ENCODE results near the gene TEX22. TPM values are rescaled to one million over a fixed set of nuclear protein-coding genes. Genes with fewer than 3 reads are reported as not detected.

Gene TEX22
- total and polyA plus RNA-seq, 4 donors: 0.02 to 0.14 (median 0.08) TPM; not detected in 1

GRCh38 chr14:105389976-105390848 lies 8.1 kb upstream of the TEX22 start:
- no peak for DNase-seq (ENCODE audit: low spot score)
- Histone ChIP-seq H3K4me1 (ENCODE audit: control insufficient read depth in 4 of 4, insufficient read depth in 4 of 4, low read length in 3 of 4) (no peaks in the 10 kb centered on the region), H3K4me3 (ENCODE audit: low read depth in 1 of 3, low read length in 3 of 3) (no peak overlapping the region), H3K27me3 (ENCODE audit: control insufficient read depth in 4 of 4, insufficient read depth in 4 of 4, low read length in 3 of 4) (no peaks in the 10 kb centered on the region), H3K9me3 (ENCODE audit: control insufficient read depth in 4 of 4, low read length in 3 of 4) (no peaks in the 10 kb centered on the region), H3K27ac (ENCODE audit: low read depth in 1 of 2, low read length in 2 of 2) (no peak overlapping the region), H3K36me3 (ENCODE audit: control insufficient read depth in 4 of 4, insufficient read depth in 3 of 4, low read depth in 1 of 4, low read length in 3 of 4) (peaks cover 0 to 3% (median 1%) of the 10 kb centered on the region in 4 donors), H3K9ac (ENCODE audit: low read depth in 1 of 2, low read length in 2 of 2) (no peak overlapping the region)
- no peak for TF ChIP-seq TAF1 (conservative IDR thresholded peaks at IDR 0.05)
- TF ChIP-seq REST (IDR thresholded peaks at IDR 0.05): no peak
- TF ChIP-seq EGR1 (IDR thresholded peaks at IDR 0.05; ENCODE audit: low read depth in 2 of 2): no peak
- WGBS: 81% methylated on average over 27 of the region's 27 CpGs

DNA sequence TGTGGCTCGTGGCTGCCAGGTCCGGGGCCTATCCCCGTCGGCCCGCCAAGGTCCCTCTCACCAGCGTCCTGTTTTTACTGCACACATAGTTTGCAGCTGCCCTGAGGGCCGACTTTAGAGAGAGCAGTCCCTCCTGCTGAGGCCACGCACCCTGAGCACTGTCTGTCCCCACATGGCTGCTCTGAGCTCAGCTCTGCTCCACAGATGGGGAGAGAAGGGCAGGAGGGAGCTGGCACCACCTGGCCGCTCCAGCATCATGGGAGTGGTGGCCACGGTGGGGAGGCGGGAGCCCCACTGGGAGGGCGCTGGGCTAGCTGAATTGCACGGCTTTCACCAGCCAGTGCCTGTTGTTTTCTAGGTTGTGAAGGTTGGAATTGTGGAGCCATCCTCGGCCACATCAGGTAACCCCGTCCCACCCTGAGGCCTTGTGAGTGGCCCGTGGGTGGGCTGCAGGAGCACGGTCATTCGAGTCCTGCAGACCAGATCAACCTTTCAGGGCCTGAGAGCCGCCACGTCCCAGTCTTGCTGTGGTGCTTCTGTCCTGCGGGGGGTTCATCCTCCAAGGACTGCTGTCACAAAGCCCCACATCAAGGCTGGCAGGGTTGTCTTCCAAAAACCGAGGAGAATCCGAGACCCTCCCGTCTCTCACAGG lies 7.4 kb upstream of the TEX22 start:
- no peak for DNase-seq (ENCODE audit: low spot score)
- H3K9me3 ChIP-seq (ENCODE audit: control insufficient read depth in 4 of 4, low read length in 3 of 4): no peaks in the 10 kb centered on the region
- no peaks in the 10 kb centered on the region for H3K27me3 ChIP-seq (ENCODE audit: control insufficient read depth in 4 of 4, insufficient read depth in 4 of 4, low read length in 3 of 4)
- H3K4me3 ChIP-seq (ENCODE audit: low read depth in 1 of 3, low read length in 3 of 3): no peak overlapping the region
- peaks cover 0 to 4% (median 0%) of the 10 kb centered on the region in 4 donors for H3K36me3 ChIP-seq (ENCODE audit: control insufficient read depth in 4 of 4, insufficient read depth in 3 of 4, low read depth in 1 of 4, low read length in 3 of 4)
- H3K4me1 ChIP-seq (ENCODE audit: control insufficient read depth in 4 of 4, insufficient read depth in 4 of 4, low read length in 3 of 4): no peaks in the 10 kb centered on the region
- H3K27ac ChIP-seq (ENCODE audit: low read depth in 1 of 2, low read length in 2 of 2): no peak overlapping the region
- TF ChIP-seq EGR1 (IDR thresholded peaks at IDR 0.05; ENCODE audit: low read depth in 2 of 2): no peak
- TF ChIP-seq, protein P1, sequence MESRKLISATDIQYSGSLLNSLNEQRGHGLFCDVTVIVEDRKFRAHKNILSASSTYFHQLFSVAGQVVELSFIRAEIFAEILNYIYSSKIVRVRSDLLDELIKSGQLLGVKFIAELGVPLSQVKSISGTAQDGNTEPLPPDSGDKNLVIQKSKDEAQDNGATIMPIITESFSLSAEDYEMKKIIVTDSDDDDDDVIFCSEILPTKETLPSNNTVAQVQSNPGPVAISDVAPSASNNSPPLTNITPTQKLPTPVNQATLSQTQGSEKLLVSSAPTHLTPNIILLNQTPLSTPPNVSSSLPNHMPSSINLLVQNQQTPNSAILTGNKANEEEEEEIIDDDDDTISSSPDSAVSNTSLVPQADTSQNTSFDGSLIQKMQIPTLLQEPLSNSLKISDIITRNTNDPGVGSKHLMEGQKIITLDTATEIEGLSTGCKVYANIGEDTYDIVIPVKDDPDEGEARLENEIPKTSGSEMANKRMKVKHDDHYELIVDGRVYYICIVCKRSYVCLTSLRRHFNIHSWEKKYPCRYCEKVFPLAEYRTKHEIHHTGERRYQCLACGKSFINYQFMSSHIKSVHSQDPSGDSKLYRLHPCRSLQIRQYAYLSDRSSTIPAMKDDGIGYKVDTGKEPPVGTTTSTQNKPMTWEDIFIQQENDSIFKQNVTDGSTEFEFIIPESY (IDR thresholded peaks at IDR 0.05): no peak
- no peak for TF ChIP-seq ATF3 (IDR thresholded peaks at IDR 0.05)
- no peak for TF ChIP-seq RXRA (IDR thresholded peaks at IDR 0.05)
- TF ChIP-seq HNF4G (IDR thresholded peaks at IDR 0.05): no peak
- H3K9ac ChIP-seq (ENCODE audit: low read depth in 1 of 2, low read length in 2 of 2): no peak overlapping the region
- 93% methylated on average over 24 of the region's 24 CpGs for WGBS

GRCh38 chr14:105391541-105391940 lies 6.8 kb upstream of the TEX22 start:
- TF ChIP-seq SP1 (IDR thresholded peaks at IDR 0.05) (no peak), REST (IDR thresholded peaks at IDR 0.05) (no peak), ATF3 (IDR thresholded peaks at IDR 0.05) (no peak), GABPA (IDR thresholded peaks at IDR 0.05 in 1 of 2, conservative IDR thresholded peaks at IDR 0.05 in 1 of 2) (no peak), RXRA (IDR thresholded peaks at IDR 0.05) (no peak), HNF4A (conservative IDR thresholded peaks at IDR 0.05) (no peak), MAX (IDR thresholded peaks at IDR 0.05) (no peak)
- TF ChIP-seq, protein P1 (IDR thresholded peaks at IDR 0.05): no peak
- H3K9ac ChIP-seq (ENCODE audit: low read depth in 1 of 2, low read length in 2 of 2): no peak overlapping the region
- DNase-seq (ENCODE audit: low spot score): no peak
- H3K27me3 ChIP-seq (ENCODE audit: control insufficient read depth in 4 of 4, insufficient read depth in 4 of 4, low read length in 3 of 4): no peaks in the 10 kb centered on the region
- peaks cover 0 to 4% (median 0%) of the 10 kb centered on the region in 4 donors for H3K36me3 ChIP-seq (ENCODE audit: control insufficient read depth in 4 of 4, insufficient read depth in 3 of 4, low read depth in 1 of 4, low read length in 3 of 4)
- no peaks in the 10 kb centered on the region for H3K4me1 ChIP-seq (ENCODE audit: control insufficient read depth in 4 of 4, insufficient read depth in 4 of 4, low read length in 3 of 4)
- H3K9me3 ChIP-seq (ENCODE audit: control insufficient read depth in 4 of 4, low read length in 3 of 4): no peaks in the 10 kb centered on the region
- no peak overlapping the region for H3K4me3 ChIP-seq (ENCODE audit: low read depth in 1 of 3, low read length in 3 of 3)
- H3K27ac ChIP-seq (ENCODE audit: low read depth in 1 of 2, low read length in 2 of 2): no peak overlapping the region
- WGBS: 93% methylated on average over 23 of the region's 23 CpGs

All from liver (tissue), 9 donors.